ENCODE data around the gene TENM3.

- TF ChIP-seq ZFP30 (CRISPR knock-in tag; IDR thresholded peaks at IDR 0.05) (no peak), RARB (CRISPR knock-in tag; IDR thresholded peaks at IDR 0.05) (no peak), ZNF565 (CRISPR knock-in tag; conservative IDR thresholded peaks at IDR 0.05; ENCODE audit: low read depth) (no peak), OSR1 (CRISPR knock-in tag; IDR thresholded peaks at IDR 0.05) (no peak)
- TF ChIP-seq, protein P1, sequence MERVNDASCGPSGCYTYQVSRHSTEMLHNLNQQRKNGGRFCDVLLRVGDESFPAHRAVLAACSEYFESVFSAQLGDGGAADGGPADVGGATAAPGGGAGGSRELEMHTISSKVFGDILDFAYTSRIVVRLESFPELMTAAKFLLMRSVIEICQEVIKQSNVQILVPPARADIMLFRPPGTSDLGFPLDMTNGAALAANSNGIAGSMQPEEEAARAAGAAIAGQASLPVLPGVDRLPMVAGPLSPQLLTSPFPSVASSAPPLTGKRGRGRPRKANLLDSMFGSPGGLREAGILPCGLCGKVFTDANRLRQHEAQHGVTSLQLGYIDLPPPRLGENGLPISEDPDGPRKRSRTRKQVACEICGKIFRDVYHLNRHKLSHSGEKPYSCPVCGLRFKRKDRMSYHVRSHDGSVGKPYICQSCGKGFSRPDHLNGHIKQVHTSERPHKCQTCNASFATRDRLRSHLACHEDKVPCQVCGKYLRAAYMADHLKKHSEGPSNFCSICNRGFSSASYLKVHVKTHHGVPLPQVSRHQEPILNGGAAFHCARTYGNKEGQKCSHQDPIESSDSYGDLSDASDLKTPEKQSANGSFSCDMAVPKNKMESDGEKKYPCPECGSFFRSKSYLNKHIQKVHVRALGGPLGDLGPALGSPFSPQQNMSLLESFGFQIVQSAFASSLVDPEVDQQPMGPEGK (CRISPR knock-in tag; IDR thresholded peaks at IDR 0.05; ENCODE audit: borderline replicate concordance) = no peak
Observed at GRCh38 chr4:182640491-182640890, 397.3 kb downstream of the TENM3 start.
